Spleen (tissue), 11 donors: ENCODE data around the gene RHBDD1. TPM values are rescaled to one million over a fixed set of nuclear protein-coding genes. Genes with fewer than 3 reads are reported as not detected.

ENCODE experiments used
- DNase-seq: peaks from one replicate; pipeline ENCODE4 v3.0.0-alpha.2; 2020
- H3K27ac ChIP-seq, 8 donors: fragments of 200-600 bp; sonication (generic) in 7 of 8; 1 replicate in 4 of 8; 2 replicates in 4 of 8; pipeline versions ENCODE4 v1.5.0 to v1.8.0; 2016 to 2021; ENCODE audit warnings: inconsistent platforms in 4 of 8, mild to moderate bottlenecking in 4 of 8, moderate library complexity in 1 of 8
- H3K27me3 ChIP-seq, 7 donors: fragments of 200-600 bp; sonication (generic) in 6 of 7; replicated peaks in 1 of 7; 1 replicate in 4 of 7; 2 replicates in 3 of 7; pipeline versions ENCODE4 v1.5.0 to v1.8.0; 2016 to 2021; ENCODE audit warnings: inconsistent platforms in 3 of 7, mild to moderate bottlenecking in 1 of 7
- H3K36me3 ChIP-seq, 6 donors: fragments of 200-600 bp; sonication (generic) in 5 of 6; 1 replicate in 4 of 6; 2 replicates in 2 of 6; pipeline versions ENCODE4 v1.5.0 to v1.8.0; 2016 to 2021; ENCODE audit warnings: inconsistent platforms in 2 of 6
- H3K4me1 ChIP-seq, 6 donors: fragments of 200-600 bp; sonication (generic) in 5 of 6; 1 replicate in 3 of 6; 2 replicates in 3 of 6; pipeline versions ENCODE4 v1.5.0 to v1.8.0; 2016 to 2021; ENCODE audit warnings: inconsistent platforms in 3 of 6
- H3K4me3 ChIP-seq, 8 donors: fragments of 200-600 bp; sonication (generic) in 7 of 8; 1 replicate in 4 of 8; 2 replicates in 4 of 8; pipeline versions ENCODE4 v1.5.0 to v1.8.0; 2016 to 2021; ENCODE audit warnings: inconsistent platforms in 4 of 8, mild to moderate bottlenecking in 4 of 8, moderate library complexity in 2 of 8
- H3K9me3 ChIP-seq, 8 donors: fragments of 200-600 bp; sonication (generic) in 7 of 8; 1 replicate in 4 of 8; 2 replicates in 4 of 8; pipeline versions ENCODE4 v1.5.0 to v1.8.0; 2016 to 2021; ENCODE audit warnings: inconsistent platforms in 4 of 8
- CTCF ChIP-seq, 11 experiments: fragments of 200-600 bp in 7 of 11; fragments of 450-650 bp in 4 of 11; sonication (generic) in 4 of 11; IDR thresholded peaks in 8 of 11; conservative IDR thresholded peaks in 3 of 11; 1 replicate in 7 of 11; 2 replicates in 4 of 11; pipeline versions ENCODE4 v1.4.0 to v1.8.0; 2016 to 2021; ENCODE audit warnings: antibody characterized with exemption in 11 of 11, inconsistent platforms in 4 of 11, mild to moderate bottlenecking in 1 of 11
- POLR2A ChIP-seq, 3 donors: fragments of 450-650 bp; IDR thresholded peaks; one replicate each; pipeline ENCODE4 v1.5.1; 2017; ENCODE audit warnings: antibody characterized with exemption in 3 of 3, mild to moderate bottlenecking in 1 of 3
- POLR2AphosphoS5 ChIP-seq, 3 donors: sonication (generic); formaldehyde crosslinking; IDR thresholded peaks; one replicate each; pipeline ENCODE4 v1.5.1; 2017; ENCODE audit warnings: antibody characterized with exemption in 3 of 3
- WGBS, 5 donors: extraction: QIAGEN DNeasy Blood & Tissue Kit in 3 of 5; methylation state at CpG; one replicate each; pipeline versions ENCODE4 v1.1.5 to v1.1.7; 2013 to 2018; 5-methylcytosine and 5-hydroxymethylcytosine counted together
- intact Hi-C: fragments of 100-400 bp; cut with DNase I; formaldehyde crosslinking; loops from one replicate; pipeline ENCODE4 v1.15.0; 2023; ENCODE audit warnings: low total_unique reads
- polyA plus RNA-seq, 3 donors: library from polyadenylated mRNA; stranded (reverse); fragments of 200-250 nt; gene quantifications; one replicate each; pipeline ENCODE4 v1.2.1, GENCODE V29; 2013
- total RNA-seq, 7 donors: library from RNA; depleted of rRNA in 3 of 7; stranded (reverse); fragments of >200 nt in 3 of 7; fragmentation: NEBNext Ultra II Directional in 4 of 7; extraction: Animal tissue kit (Norgen Biotek cat#: 25700) in 4 of 7; gene quantifications; one replicate each; pipeline versions ENCODE4 v1.1.0 to v1.2.1, GENCODE V29; 2016 to 2021
- donor health status: healthy with polysubstance abuse.
- donor health status: DM: no; HTN: no; CAD: no; lungs with moderate emphysema.
- donor health status: DM: no; HTN: no; CAD: no.
- donor health status: Bipolar disorder and iron deficiency.
- donor health status: healthy.
- donor health status: DM: no; HTN: no; CAD: no.
- donor health status: DM: yes; HTN: yes; CAD: no.

RHBDD1 gene
- total and polyA plus RNA-seq, 10 donors: 6.1 to 67.5 (median 32.8) TPM

GRCh38 chr2:226916669-226917068, 80.8 kb downstream of the RHBDD1 start:
- Histone ChIP-seq H3K9me3 (no peaks in the 10 kb centered on the region), H3K36me3 (peaks cover 0 to 24% (median 0%) of the 10 kb centered on the region in 6 donors), H3K4me3 (no peak overlapping the region), H3K4me1 (peaks cover 0 to 8% (median 0%) of the 10 kb centered on the region in 6 donors), H3K27me3 (no peaks in the 10 kb centered on the region), H3K27ac (peak overlapping the region in 2 of 8 donors; percentile 6 to 41)
- 65 to 85% (median 74%) methylated on average over 1 of the region's 1 CpG for WGBS, 5 donors
- DNase-seq: no peak
- TF ChIP-seq POLR2A (IDR thresholded peaks at IDR 0.05) (no peak), POLR2AphosphoS5 (IDR thresholded peaks at IDR 0.05) (no peak), CTCF (IDR thresholded peaks at IDR 0.05 in 8 of 11, conservative IDR thresholded peaks at IDR 0.05 in 3 of 11) (no peak)
- intact Hi-C loops: no loop called here

GRCh38 chr2:226932443-226932842, 96.6 kb downstream of the RHBDD1 start:
- Histone ChIP-seq H3K27ac (no peak overlapping the region), H3K36me3 (peaks cover 0 to 8% (median 1%) of the 10 kb centered on the region in 6 donors), H3K9me3 (no peaks in the 10 kb centered on the region), H3K27me3 (no peaks in the 10 kb centered on the region), H3K4me1 (no peaks in the 10 kb centered on the region), H3K4me3 (no peak overlapping the region)
- intact Hi-C loops: no loop called here
- no peak for TF ChIP-seq POLR2A (IDR thresholded peaks at IDR 0.05)
- TF ChIP-seq CTCF (IDR thresholded peaks at IDR 0.05 in 8 of 11, conservative IDR thresholded peaks at IDR 0.05 in 3 of 11): no peak
- TF ChIP-seq POLR2AphosphoS5 (IDR thresholded peaks at IDR 0.05): no peak
- WGBS, 5 donors: 91 to 95% (median 93%) methylated on average over 5 of the region's 5 CpGs
- DNase-seq: no peak

- Histone ChIP-seq H3K27me3 (no peaks in the 10 kb centered on the region), H3K9me3 (no peaks in the 10 kb centered on the region), H3K4me1 (no peaks in the 10 kb centered on the region), H3K27ac (no peak overlapping the region), H3K4me3 (no peak overlapping the region), H3K36me3 (peaks cover 0 to 13% (median 1%) of the 10 kb centered on the region in 6 donors)
- DNase-seq: no peak
- WGBS, 5 donors: 93 to 96% (median 94%) methylated on average over 2 of the region's 2 CpGs
- no peak for TF ChIP-seq POLR2A (IDR thresholded peaks at IDR 0.05)
- TF ChIP-seq CTCF (IDR thresholded peaks at IDR 0.05 in 8 of 11, conservative IDR thresholded peaks at IDR 0.05 in 3 of 11): no peak
- no peak for TF ChIP-seq POLR2AphosphoS5 (IDR thresholded peaks at IDR 0.05)
- intact Hi-C loops: no loop called here
Measured at GRCh38 chr2:226934546-226935201, 98.8 kb downstream of the RHBDD1 start.

DNA sequence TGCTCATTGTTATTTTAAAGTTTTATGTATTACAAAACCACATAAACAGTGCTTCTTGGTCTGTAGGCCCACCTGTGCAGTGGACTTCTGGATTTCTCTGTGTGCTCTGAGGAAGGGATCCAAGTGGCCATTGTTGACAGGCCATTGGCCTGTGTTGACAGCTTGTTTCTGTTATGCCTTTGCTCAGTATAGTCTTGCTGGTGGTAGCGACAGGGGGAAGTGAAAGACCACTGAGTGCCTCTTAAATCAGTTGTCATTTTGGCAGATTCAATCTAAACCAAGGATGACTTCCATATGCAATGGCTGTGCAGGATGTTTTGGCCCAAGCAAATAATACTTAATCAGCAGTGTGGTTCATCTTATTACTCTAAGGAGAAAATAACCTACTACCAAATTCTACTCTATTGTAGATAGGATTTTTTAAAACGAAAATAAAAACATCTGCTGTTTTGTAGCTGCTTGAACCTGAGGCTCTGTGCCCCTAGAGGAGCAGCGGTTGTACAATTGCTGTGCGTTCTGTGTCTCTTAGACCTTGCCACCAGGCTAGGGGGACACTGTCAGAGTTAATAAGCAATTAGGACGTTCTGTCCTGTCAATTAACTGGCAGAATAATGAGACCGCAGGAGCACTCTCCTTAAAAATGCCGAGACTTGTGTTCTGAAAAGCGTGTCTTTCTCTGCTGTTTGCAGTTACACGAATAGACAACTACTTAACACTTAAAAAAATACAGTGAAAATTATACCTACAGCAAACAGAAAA, 108.2 kb downstream of the RHBDD1 start:
- Histone ChIP-seq H3K27me3 (no peaks in the 10 kb centered on the region), H3K36me3 (peaks cover 0 to 10% (median 0%) of the 10 kb centered on the region in 6 donors), H3K9me3 (peaks cover 0 to 19% (median 18%) of the 10 kb centered on the region in 8 donors), H3K4me1 (no peaks in the 10 kb centered on the region), H3K27ac (no peak overlapping the region), H3K4me3 (no peak overlapping the region)
- intact Hi-C loops: no loop called here
- DNase-seq: no peak
- TF ChIP-seq CTCF (IDR thresholded peaks at IDR 0.05 in 8 of 11, conservative IDR thresholded peaks at IDR 0.05 in 3 of 11) (no peak), POLR2AphosphoS5 (IDR thresholded peaks at IDR 0.05) (no peak), POLR2A (IDR thresholded peaks at IDR 0.05) (no peak)
- 87 to 92% (median 88%) methylated on average over 9 of the region's 9 CpGs for WGBS, 5 donors
